Prostate gland (tissue), 2 donors: Measurements from ENCODE around the gene TGM2. TPM values are rescaled to one million over a fixed set of nuclear protein-coding genes. Genes with fewer than 3 reads are reported as not detected.

Source experiments
- DNase-seq: peaks from one replicate; pipeline ENCODE4 v3.0.0-alpha.2; 2019; ENCODE audit warnings: low spot score
- H3K27ac ChIP-seq, 2 donors: fragments of 200-600 bp; sonication (generic); 2 replicates each; pipeline ENCODE4 v1.5.1; 2017 to 2019
- H3K27me3 ChIP-seq: fragments of 200-600 bp; sonication (generic); replicated peaks from 2 replicates; pipeline ENCODE4 v1.5.1; 2019; ENCODE audit not compliant: insufficient read depth
- H3K36me3 ChIP-seq, 2 donors: fragments of 200-600 bp; sonication (generic); 1 replicate in 1 of 2; 2 replicates in 1 of 2; pipeline versions ENCODE4 v1.5.1 to v1.8.1; 2017 to 2019
- H3K4me1 ChIP-seq: fragments of 200-600 bp; sonication (generic); replicated peaks from 2 replicates; pipeline ENCODE4 v1.5.1; 2019
- H3K4me3 ChIP-seq, 2 donors: fragments of 200-600 bp; sonication (generic); 2 replicates each; pipeline ENCODE4 v1.5.1; 2017 to 2019
- H3K9me3 ChIP-seq: fragments of 200-600 bp; sonication (generic); 2 replicates; pipeline ENCODE4 v1.5.1; 2017
- CTCF ChIP-seq, 4 experiments: fragments of 200-600 bp in 2 of 4; fragments of 450-650 bp in 2 of 4; sonication (generic) in 2 of 4; IDR thresholded peaks; 1 replicate in 3 of 4; 2 replicates in 1 of 4; pipeline ENCODE4 v1.5.1; 2016 to 2019; ENCODE audit warnings: antibody characterized with exemption in 4 of 4, mild to moderate bottlenecking in 2 of 4, moderate library complexity in 2 of 4
- POLR2A ChIP-seq: fragments of 450-650 bp; IDR thresholded peaks from one replicate; pipeline ENCODE4 v1.6.1; 2016; ENCODE audit warnings: antibody characterized with exemption, mild to moderate bottlenecking
- POLR2AphosphoS5 ChIP-seq: sonication (generic); formaldehyde crosslinking; IDR thresholded peaks from one replicate; pipeline ENCODE4 v1.6.1; 2017; ENCODE audit warnings: antibody characterized with exemption
- WGBS: methylation state at CpG from one replicate; pipeline ENCODE4 v1.1.5; 2018; 5-methylcytosine and 5-hydroxymethylcytosine counted together
- intact Hi-C: fragments of 100-400 bp; cut with DNase I; formaldehyde crosslinking; loops from one replicate; pipeline ENCODE4 v1.14.2; 2022
- total RNA-seq, 2 donors: library from RNA; depleted of rRNA; stranded (reverse); fragments of >200 nt; gene quantifications; one replicate each; pipeline ENCODE4 v1.1.0, GENCODE V29; 2016

TGM2 gene
- total RNA-seq, 2 donors from 2014 or later, result 39.6 to 157 TPM

- Histone ChIP-seq H3K4me1 (peaks cover 4% of the 10 kb centered on the region), H3K36me3 (no peaks in the 10 kb centered on the region), H3K4me3 (no peak overlapping the region), H3K9me3 (no peaks in the 10 kb centered on the region), H3K27ac (no peak overlapping the region), H3K27me3 (no peaks in the 10 kb centered on the region)
- DNase-seq, result no peak
- WGBS, result 75% methylated on average over 23 of the region's 23 CpGs
- intact Hi-C loops, result no loop called here
- no peak for TF ChIP-seq CTCF (IDR thresholded peaks at IDR 0.05)
- TF ChIP-seq POLR2A, result no peak
- TF ChIP-seq POLR2AphosphoS5, result no peak
Observed at GRCh38 chr20:38141204-38141888, 23.7 kb downstream of the TGM2 start.

DNA sequence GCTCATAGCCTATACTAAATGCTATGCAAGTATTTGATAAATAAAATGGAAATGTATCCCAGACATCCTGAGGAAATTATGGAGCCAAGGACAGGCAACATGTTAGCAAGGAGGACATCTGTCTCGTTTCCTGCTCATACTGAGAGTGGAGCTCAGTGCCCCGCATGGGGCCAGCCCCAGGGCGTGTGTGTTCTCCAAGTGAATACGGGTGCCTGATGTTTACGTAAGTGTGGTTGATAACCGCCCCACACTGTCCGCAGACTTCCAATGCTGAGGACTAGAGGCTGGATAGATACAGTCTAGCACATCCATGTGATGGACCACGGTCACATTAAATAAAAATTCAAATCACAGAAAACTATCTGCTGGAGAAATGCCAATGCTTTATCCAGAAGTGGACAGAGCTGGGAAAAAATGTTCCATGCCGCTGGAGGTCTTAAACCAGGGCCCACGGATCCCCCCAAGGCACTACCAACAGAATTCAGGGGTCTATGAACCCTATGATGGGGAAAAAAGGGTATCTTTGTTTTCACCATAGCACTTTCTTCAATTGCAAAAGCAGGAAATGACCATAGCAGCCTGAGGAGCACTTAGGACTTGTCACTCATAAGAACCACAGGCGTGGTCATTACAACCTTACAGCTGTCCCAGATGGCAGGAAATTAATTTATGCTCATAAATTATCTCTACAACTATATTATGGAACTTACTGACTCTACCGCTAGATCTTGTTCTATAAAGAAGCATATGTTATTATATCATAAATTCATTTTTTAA lies 24.9 kb downstream of the TGM2 start:
- TF ChIP-seq POLR2A (no peak), CTCF (IDR thresholded peaks at IDR 0.05) (no peak), POLR2AphosphoS5 (no peak)
- Histone ChIP-seq H3K4me3 (no peak overlapping the region), H3K27me3 (no peaks in the 10 kb centered on the region), H3K4me1 (peaks cover 4% of the 10 kb centered on the region), H3K9me3 (no peaks in the 10 kb centered on the region), H3K36me3 (no peaks in the 10 kb centered on the region), H3K27ac (no peak overlapping the region)
- DNase-seq, result no peak
- intact Hi-C loops, result no loop called here
- 76% methylated on average over 12 of the region's 12 CpGs for WGBS

DNA sequence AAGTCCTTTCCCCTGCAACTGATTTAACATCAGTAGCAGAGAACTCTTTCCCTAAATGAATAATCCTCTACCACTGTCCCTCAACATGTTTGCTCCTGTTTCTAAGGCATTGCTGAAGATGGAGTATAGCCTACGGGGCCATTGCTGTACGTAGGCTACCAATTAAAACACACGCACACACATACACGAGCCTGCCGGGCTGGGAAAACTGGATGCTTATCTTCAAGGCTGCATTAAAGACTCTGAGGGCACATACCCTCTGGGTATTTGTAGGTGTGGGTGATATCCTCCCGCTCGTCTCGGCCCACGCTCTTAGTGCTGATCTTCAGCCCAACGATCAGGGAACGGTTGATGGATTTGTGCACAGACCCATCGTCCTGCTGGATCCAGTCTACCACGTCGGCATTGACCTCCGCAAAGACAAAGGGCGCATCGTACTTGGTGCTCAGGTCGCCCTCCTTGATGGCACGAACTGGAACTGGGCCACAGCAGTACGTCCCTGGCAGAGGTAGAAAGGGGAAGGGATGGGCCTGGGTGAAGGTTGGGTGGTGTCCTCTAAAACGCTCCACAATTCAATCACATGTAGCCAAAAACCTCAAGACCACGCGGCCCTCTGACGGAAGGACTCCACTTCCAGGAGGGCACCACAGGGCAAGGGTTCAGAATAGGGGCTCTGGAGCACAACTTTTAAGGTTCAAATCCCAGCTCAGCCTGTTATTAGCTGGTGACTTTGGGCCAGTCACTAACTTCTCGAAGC lies 25.7 kb downstream of the TGM2 start:
- 87% methylated on average over 25 of the region's 25 CpGs for WGBS
- intact Hi-C loops, result no loop called here
- no peak overlapping the region for H3K27ac ChIP-seq
- H3K9me3 ChIP-seq, result no peaks in the 10 kb centered on the region
- peaks cover 4% of the 10 kb centered on the region for H3K4me1 ChIP-seq
- H3K4me3 ChIP-seq, result no peak overlapping the region
- no peaks in the 10 kb centered on the region for H3K27me3 ChIP-seq
- DNase-seq, result no peak
- no peaks in the 10 kb centered on the region for H3K36me3 ChIP-seq
- TF ChIP-seq POLR2AphosphoS5 (no peak), POLR2A (no peak), CTCF (IDR thresholded peaks at IDR 0.05) (no peak)

DNA sequence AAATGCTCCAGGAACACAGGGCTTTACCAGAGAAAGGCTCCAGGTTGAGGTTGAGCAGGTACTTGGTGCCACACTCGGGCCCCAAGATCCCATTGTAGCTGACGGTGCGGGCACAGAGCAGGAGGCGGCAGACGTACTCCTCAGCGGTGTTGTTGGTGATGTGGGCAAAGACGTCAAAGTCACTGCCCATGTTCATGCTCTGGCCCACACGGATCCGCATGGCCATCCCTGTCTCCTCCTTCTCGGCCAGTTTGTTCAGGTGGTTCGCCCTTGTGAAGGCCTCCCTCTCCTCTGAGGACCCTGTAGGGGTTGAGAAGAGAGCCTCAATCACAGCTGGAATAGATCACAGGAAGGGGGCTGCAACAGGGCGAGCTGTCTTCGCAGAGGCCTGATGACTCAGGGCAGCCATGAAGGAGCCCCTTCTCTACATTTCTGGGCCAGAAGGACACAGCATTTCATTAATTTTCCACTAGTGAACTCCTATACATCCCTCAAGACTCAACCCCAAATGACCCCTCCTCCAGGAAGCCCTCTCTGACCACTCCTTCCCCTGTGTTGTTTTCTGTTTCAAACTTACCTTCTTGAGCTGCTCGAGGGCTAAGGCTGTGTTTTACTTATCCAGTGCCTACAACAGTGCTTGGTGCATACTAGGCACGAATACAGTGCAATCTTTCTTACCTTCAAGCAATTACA lies 26.8 kb downstream of the TGM2 start:
- no peak for DNase-seq
- no peaks in the 10 kb centered on the region for H3K9me3 ChIP-seq
- H3K4me1 ChIP-seq, result no peaks in the 10 kb centered on the region
- H3K27me3 ChIP-seq, result no peaks in the 10 kb centered on the region
- intact Hi-C loops, result no loop called here
- H3K4me3 ChIP-seq, result no peak overlapping the region
- no peaks in the 10 kb centered on the region for H3K36me3 ChIP-seq
- H3K27ac ChIP-seq, result no peak overlapping the region
- 94% methylated on average over 15 of the region's 15 CpGs for WGBS
- TF ChIP-seq CTCF (IDR thresholded peaks at IDR 0.05), result no peak
- no peak for TF ChIP-seq POLR2A
- no peak for TF ChIP-seq POLR2AphosphoS5
